Kidney (tissue), 14 donors: ENCODE results near the gene SORD. TPM values are rescaled to one million over a fixed set of nuclear protein-coding genes. Genes with fewer than 3 reads are reported as not detected.

ENCODE experiments used
- DNase-seq, 5 donors: peaks; one replicate each; pipeline ENCODE4 v3.0.0-alpha.2; 2013 to 2020
- FAIRE-seq: peaks from 2 replicates; lab custom pipeline; 2012; peaks lifted over from hg19 to GRCh38; lab: Jason Lieb, UNC
- H3K27ac ChIP-seq, 2 donors: one replicate each; pipeline ENCODE4 v1.7.0; 2013; ENCODE audit warnings: low read depth in 2 of 2, low read length in 2 of 2, inconsistent platforms in 1 of 2
- H3K27me3 ChIP-seq: one replicate; pipeline ENCODE4 v1.7.1; 2013; ENCODE audit warnings: low read length, inconsistent platforms; ENCODE audit not compliant: control insufficient read depth, insufficient read depth
- H3K36me3 ChIP-seq, 3 donors: one replicate each; pipeline versions ENCODE4 v1.7.0 to v1.7.1; 2013; ENCODE audit warnings: low read length in 3 of 3, control low read depth in 1 of 3, inconsistent platforms in 1 of 3; ENCODE audit not compliant: insufficient read depth in 3 of 3, control insufficient read depth in 2 of 3
- H3K4me1 ChIP-seq, 3 donors: one replicate each; pipeline versions ENCODE4 v1.7.0 to v1.7.1; 2013; ENCODE audit warnings: low read length in 3 of 3, inconsistent platforms in 1 of 3, low read depth in 1 of 3; ENCODE audit not compliant: control insufficient read depth in 2 of 3, insufficient read depth in 2 of 3
- H3K4me3 ChIP-seq, 3 donors: one replicate each; pipeline versions ENCODE4 v1.7.0 to v1.8.1; 2013; ENCODE audit warnings: low read length in 3 of 3, control low read depth in 1 of 3, inconsistent platforms in 1 of 3
- H3K9ac ChIP-seq, 3 donors: one replicate each; pipeline versions ENCODE4 v1.7.0 to v1.7.1; 2013; ENCODE audit warnings: low read length in 3 of 3, control low read depth in 1 of 3, inconsistent platforms in 1 of 3
- H3K9me3 ChIP-seq, 3 donors: one replicate each; pipeline versions ENCODE4 v1.7.0 to v1.7.1; 2013; ENCODE audit warnings: low read length in 3 of 3, control low read depth in 1 of 3, inconsistent platforms in 1 of 3; ENCODE audit not compliant: control insufficient read depth in 2 of 3, insufficient read depth in 1 of 3
- intact Hi-C: fragments of 100-400 bp; cut with DNase I; formaldehyde crosslinking; loops from one replicate; pipeline ENCODE4 v1.11.1; 2022
- polyA plus RNA-seq: library from polyadenylated mRNA; stranded (reverse); fragments of 350-450 nt; fragmentation: Illumina TruSeq; extraction: RNeasy Lipid Tissue Mini Kit (QIAGEN cat#74804); gene quantifications from one replicate; pipeline ENCODE4 v1.2.3, GENCODE V29; 2014; ENCODE audit warnings: low read depth, low replicate concordance; ENCODE audit not compliant: insufficient read depth
- total RNA-seq: library from RNA; stranded (reverse); fragmentation: NEBNext Ultra II Directional; extraction: Animal tissue kit (Norgen Biotek cat#: 25700); gene quantifications from one replicate; pipeline ENCODE4 v1.2.1, GENCODE V29; 2021
- TF ChIP-seq, protein P1 (sequence below): IDR thresholded peaks from 3 replicates; pipeline ENCODE4 v1.5.1; 2012; ENCODE audit warnings: mild to moderate bottlenecking, moderate library complexity, borderline replicate concordance; ENCODE audit not compliant: insufficient read depth; ENCODE audit errors: extremely low read depth
- donor health status: control.
- donor health status: control.
- donor health status: control.
- donor health status: control.
- donor health status: control.
- donor health status: DM: yes; HTN: yes; CAD: no.
- donor health status: Normal renal cell carcinoma (clear cell type).

SORD gene
- total and polyA plus RNA-seq, 2 donors from 2014 or later, result 14.2 to 83.0 TPM

DNA sequence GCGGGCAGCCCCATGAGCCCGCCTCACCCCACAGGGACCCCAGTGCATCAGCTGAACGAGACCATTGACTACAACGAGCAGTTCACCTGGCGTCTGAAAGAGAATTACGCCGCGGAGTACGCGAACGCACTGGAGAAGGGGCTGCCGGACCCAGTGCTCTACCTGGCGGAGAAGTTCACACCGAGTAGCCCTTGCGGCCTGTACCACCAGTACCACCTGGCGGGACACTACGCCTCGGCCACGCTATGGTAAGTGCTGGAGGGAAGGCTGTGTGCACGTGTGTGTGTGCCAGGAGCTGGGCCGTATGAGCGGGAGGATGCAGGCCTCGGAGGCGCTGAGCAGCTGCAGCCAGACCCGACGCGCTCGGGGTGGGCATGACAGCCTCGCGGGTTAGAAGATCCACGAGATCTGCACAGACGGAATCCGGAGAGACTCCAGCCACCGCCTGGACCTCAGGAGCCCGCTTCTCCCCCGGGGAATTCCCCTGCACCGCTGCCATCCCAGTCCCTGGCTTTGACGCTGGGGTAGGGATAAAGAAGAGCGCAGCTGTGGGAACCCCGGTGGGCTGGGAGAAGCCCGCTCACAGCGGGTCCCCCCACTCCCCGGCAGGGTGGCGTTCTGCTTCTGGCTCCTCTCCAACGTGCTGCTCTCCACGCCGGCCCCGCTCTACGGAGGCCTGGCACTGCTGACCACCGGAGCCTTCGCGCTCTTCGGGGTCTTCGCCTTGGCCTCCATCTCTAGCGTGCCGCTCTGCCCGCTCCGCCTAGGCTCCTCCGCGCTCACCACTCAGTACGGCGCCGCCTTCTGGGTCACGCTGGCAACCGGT is 93.7 kb downstream of the SORD start:
- intact Hi-C loops, result no loop called here
- no peak overlapping the region for H3K27ac ChIP-seq
- peaks cover 57% of the 10 kb centered on the region for H3K27me3 ChIP-seq
- H3K4me1 ChIP-seq, result peaks cover 0 to 36% (median 0%) of the 10 kb centered on the region in 3 donors
- H3K9me3 ChIP-seq, result no peaks in the 10 kb centered on the region
- no peak overlapping the region for H3K4me3 ChIP-seq
- DNase-seq, result peak in 2 of 5 donors; percentile 37 to 75
- H3K9ac ChIP-seq, result no peak overlapping the region
- H3K36me3 ChIP-seq, result no peaks in the 10 kb centered on the region
- TF ChIP-seq, protein P1, sequence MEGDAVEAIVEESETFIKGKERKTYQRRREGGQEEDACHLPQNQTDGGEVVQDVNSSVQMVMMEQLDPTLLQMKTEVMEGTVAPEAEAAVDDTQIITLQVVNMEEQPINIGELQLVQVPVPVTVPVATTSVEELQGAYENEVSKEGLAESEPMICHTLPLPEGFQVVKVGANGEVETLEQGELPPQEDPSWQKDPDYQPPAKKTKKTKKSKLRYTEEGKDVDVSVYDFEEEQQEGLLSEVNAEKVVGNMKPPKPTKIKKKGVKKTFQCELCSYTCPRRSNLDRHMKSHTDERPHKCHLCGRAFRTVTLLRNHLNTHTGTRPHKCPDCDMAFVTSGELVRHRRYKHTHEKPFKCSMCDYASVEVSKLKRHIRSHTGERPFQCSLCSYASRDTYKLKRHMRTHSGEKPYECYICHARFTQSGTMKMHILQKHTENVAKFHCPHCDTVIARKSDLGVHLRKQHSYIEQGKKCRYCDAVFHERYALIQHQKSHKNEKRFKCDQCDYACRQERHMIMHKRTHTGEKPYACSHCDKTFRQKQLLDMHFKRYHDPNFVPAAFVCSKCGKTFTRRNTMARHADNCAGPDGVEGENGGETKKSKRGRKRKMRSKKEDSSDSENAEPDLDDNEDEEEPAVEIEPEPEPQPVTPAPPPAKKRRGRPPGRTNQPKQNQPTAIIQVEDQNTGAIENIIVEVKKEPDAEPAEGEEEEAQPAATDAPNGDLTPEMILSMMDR, result no peak
- FAIRE-seq, result no peak

DNA sequence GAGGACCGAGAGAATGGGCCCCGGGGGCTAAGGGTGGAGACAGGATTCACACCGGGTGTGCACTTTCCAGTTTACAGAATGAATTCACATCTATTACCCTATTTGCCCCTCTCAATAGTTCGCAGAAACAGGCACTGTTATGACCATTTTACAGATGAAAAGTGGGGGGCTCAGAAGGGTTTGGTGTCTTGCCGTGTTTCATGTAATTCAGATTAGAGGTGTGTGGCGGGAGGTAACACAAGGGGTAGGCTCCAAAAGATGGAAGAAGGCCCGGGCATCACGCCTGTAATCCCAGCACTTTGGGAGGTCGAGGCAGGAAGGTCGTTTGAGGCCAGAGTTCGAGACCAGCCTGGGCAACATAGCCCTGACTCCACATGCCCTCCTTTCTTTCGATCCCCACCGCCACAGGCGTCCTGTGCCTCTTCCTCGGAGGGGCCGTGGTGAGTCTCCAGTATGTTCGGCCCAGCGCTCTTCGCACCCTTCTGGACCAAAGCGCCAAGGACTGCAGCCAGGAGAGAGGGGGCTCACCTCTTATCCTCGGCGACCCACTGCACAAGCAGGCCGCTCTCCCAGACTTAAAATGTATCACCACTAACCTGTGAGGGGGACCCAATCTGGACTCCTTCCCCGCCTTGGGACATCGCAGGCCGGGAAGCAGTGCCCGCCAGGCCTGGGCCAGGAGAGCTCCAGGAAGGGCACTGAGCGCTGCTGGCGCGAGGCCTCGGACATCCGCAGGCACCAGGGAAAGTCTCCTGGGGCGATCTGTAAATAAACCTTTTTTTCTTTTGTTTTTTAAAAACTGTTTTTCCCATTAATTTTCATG is 94.5 kb downstream of the SORD start:
- Histone ChIP-seq H3K27ac (no peak overlapping the region), H3K36me3 (no peaks in the 10 kb centered on the region), H3K9ac (no peak overlapping the region), H3K4me1 (peaks cover 0 to 31% (median 0%) of the 10 kb centered on the region in 3 donors), H3K4me3 (peak overlapping the region in 2 of 3 donors; percentile 9 to 34), H3K27me3 (peaks cover 51% of the 10 kb centered on the region), H3K9me3 (no peaks in the 10 kb centered on the region)
- peak in 2 of 5 donors; percentile 57 to 75 for DNase-seq
- TF ChIP-seq, protein P1, result no peak
- FAIRE-seq, result no peak
- intact Hi-C loops, result no loop called here

DNA sequence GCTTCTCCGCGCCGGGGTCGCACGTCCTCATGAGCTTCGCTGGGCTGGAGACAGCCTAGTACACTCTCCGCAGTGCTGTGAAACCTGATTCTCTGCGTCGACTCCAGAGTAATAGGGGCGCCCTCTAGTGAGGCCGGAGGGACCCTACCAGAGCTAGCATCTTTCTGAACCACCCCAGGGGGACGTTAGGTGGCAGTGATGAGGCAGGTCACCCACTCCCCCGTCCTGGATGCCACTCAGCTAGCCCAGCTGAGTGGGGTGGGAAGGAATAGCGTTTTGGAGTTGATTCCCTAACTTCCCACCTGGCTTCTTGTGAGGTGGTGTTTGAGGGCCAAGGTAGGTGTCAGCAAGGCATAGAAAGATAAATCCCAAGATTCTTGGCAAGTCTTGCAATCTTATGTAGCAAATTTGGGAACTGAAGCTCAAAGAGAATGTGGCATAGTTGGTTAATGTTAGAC is 95.2 kb downstream of the SORD start:
- intact Hi-C loops, result no loop called here
- H3K27ac ChIP-seq, result no peak overlapping the region
- H3K9me3 ChIP-seq, result no peaks in the 10 kb centered on the region
- peaks cover 44% of the 10 kb centered on the region for H3K27me3 ChIP-seq
- H3K9ac ChIP-seq, result no peak overlapping the region
- DNase-seq (peak; percentile 89 to 97 (median 95)), FAIRE-seq (peak; percentile 92)
- H3K4me3 ChIP-seq, result peak overlapping the region in 2 of 3 donors; percentile 9 to 34
- H3K36me3 ChIP-seq, result no peaks in the 10 kb centered on the region
- H3K4me1 ChIP-seq, result peaks cover 0 to 25% (median 0%) of the 10 kb centered on the region in 3 donors
- TF ChIP-seq, protein P1, result peak; percentile 96
